HEK293T (cell line): ENCODE results near the gene SPTY2D1.

Experiments used
- BHLHE40 ChIP-seq: fragments of 450-650 bp; IDR thresholded peaks from 2 replicates; pipeline ENCODE4 v1.6.1; 2016; ENCODE audit warnings: mild to moderate bottlenecking, moderate library complexity, borderline replicate concordance
- ELF4 ChIP-seq: fragments of 450-650 bp; IDR thresholded peaks from 2 replicates; pipeline ENCODE4 v1.6.1; 2017; ENCODE audit warnings: antibody characterized with exemption
- FOXA1 ChIP-seq: fragments of 450-650 bp; IDR thresholded peaks from 2 replicates; pipeline ENCODE4 v1.6.1; 2016; ENCODE audit warnings: mild to moderate bottlenecking
- FOXK2 ChIP-seq: fragments of 450-650 bp; IDR thresholded peaks from 2 replicates; pipeline ENCODE4 v1.6.1; 2016; ENCODE audit warnings: mild to moderate bottlenecking
- FOXM1 ChIP-seq: fragments of 450-650 bp; IDR thresholded peaks from 2 replicates; pipeline ENCODE4 v1.6.1; 2017; ENCODE audit warnings: mild to moderate bottlenecking, borderline replicate concordance
- LEF1 ChIP-seq: fragments of 450-650 bp; IDR thresholded peaks from 2 replicates; pipeline ENCODE4 v1.6.1; 2017; ENCODE audit warnings: mild to moderate bottlenecking, borderline replicate concordance
- NFRKB ChIP-seq: fragments of 450-650 bp; IDR thresholded peaks from 2 replicates; pipeline ENCODE4 v1.6.1; 2016; ENCODE audit warnings: mild to moderate bottlenecking, moderate library complexity
- PKNOX1 ChIP-seq: fragments of 450-650 bp; IDR thresholded peaks from 2 replicates; pipeline ENCODE4 v1.6.1; 2016
- SP1 ChIP-seq: fragments of 450-650 bp; IDR thresholded peaks from 2 replicates; pipeline ENCODE4 v1.6.1; 2017
- SUZ12 ChIP-seq: fragments of 450-650 bp; IDR thresholded peaks from 2 replicates; pipeline ENCODE4 v1.6.1; 2016; ENCODE audit warnings: mild to moderate bottlenecking
- ZNF384 ChIP-seq: fragments of 450-650 bp; IDR thresholded peaks from 2 replicates; pipeline ENCODE4 v1.6.1; 2016

GRCh38 chr11:18671246-18671645 lies 37.1 kb upstream of the SPTY2D1 start:
- TF ChIP-seq SP1 (no peak), FOXA1 (no peak), SUZ12 (no peak), BHLHE40 (no peak), FOXM1 (no peak), PKNOX1 (no peak), FOXK2 (no peak), ZNF384 (no peak), LEF1 (no peak), NFRKB (no peak), ELF4 (no peak)
